GM15510 (cell line): Measurements from ENCODE around the gene SMIM35.

Experiments used
- POLR2A ChIP-seq: IDR thresholded peaks from 3 replicates; pipeline ENCODE4 v1.6.1; 2011; ENCODE audit warnings: borderline replicate concordance; ENCODE audit not compliant: insufficient read length; ENCODE audit errors: extremely low read depth

The SMIM35 gene

DNA sequence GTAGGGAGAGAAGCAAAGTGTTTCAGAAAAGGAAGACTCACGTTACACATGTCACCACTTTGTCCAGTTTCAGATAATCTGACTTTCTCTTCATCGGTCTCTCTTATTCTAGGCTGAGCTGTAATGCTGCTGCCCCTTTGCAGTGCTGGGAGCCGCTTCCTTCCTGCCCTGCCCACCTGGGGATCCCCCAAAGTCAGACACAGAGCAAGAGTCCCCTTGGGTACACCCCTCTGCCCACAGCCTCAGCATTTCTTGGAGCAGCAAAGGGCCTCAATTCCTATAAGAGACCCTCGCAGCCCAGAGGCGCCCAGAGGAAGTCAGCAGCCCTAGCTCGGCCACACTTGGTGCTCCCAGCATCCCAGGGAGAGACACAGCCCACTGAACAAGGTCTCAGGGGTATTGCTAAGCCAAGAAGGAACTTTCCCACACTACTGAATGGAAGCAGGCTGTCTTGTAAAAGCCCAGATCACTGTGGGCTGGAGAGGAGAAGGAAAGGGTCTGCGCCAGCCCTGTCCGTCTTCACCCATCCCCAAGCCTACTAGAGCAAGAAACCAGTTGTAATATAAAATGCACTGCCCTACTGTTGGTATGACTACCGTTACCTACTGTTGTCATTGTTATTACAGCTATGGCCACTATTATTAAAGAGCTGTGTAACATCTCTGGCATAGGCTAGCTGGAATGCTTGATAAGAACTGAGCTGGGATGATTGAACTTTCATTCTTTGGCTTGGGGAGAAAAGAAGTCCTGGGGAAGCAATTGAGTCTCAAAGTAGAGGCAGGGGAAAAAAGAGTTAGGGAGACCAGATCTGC lies 31.2 kb upstream of the SMIM35 start:
- TF ChIP-seq POLR2A, result no peak

DNA sequence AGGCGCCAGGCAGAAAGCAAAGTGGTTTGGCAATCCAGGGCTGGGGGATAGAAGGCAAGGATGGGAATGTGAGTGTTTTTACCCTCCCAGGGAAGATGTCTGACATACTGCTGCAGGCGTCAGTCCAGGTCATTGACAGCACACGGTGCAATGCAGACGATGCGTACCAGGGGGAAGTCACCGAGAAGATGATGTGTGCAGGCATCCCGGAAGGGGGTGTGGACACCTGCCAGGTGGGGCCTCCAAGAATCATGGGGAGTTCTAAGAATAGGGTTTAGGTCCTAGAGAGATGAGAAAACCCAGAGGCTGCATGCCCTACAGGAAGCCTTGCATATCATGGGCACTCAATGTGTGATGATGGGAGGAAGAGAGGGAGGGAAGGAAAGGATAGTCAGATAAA lies 28.3 kb upstream of the SMIM35 start:
- TF ChIP-seq POLR2A, result no peak

DNA sequence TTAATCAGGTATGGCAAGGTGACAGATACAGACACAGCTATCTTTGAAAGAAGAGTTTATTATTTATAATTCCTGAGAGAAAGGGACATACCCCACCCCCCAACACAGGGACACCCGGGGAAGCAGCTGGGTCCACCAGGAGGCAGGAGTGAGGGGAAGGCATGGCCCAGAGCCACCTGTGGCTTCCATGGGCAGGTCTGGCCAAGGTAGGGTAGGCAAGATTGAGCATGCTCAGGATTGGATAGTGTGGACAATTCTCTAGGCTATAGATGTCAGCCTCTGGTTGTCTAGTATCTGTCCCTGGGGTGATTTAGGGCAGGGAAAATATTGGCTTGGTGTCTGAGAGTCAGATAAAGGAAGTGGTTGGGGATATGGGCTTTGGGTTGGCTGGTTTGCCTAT lies 27.5 kb upstream of the SMIM35 start:
- TF ChIP-seq POLR2A, result no peak

DNA sequence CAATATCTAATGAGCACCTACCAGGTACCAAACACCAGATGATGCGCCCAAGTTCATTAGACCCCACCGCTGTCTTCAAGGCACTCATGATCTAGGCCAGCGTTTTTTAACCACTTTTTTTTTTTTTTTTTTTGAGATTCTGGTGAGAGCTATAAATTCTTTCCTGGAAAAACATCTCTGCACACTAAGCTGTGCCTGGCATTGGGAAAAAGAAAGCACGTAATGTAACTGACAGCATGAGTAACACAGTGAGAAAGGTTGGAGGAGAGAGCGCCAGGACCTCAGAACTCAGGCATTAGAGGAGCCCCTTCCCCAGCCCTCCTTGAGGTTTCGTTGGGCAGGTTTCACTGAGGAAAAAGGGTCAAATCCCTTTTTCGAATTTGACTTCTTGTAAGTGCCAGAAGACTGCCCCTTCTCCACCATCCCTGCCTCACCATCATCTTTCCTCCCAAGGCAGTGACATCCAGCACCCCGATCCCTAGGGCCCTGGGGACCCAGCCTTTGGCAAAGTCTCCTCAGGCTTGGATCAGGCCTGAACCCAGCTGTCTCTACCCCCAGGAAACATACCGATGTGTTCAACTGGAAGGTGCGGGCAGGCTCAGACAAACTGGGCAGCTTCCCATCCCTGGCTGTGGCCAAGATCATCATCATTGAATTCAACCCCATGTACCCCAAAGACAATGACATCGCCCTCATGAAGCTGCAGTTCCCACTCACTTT lies 26.1 kb upstream of the SMIM35 start:
- TF ChIP-seq POLR2A, result no peak

DNA sequence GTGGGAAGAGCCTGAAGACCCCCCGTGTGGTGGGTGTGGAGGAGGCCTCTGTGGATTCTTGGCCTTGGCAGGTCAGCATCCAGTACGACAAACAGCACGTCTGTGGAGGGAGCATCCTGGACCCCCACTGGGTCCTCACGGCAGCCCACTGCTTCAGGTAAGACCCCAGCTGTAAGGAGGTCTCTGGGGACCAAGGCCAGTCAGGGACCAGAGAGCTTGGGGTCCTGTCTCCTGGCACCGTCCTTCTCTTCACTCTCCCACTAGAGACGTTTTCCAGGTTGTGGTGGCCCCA lies 24.9 kb upstream of the SMIM35 start:
- no peak for TF ChIP-seq POLR2A

DNA sequence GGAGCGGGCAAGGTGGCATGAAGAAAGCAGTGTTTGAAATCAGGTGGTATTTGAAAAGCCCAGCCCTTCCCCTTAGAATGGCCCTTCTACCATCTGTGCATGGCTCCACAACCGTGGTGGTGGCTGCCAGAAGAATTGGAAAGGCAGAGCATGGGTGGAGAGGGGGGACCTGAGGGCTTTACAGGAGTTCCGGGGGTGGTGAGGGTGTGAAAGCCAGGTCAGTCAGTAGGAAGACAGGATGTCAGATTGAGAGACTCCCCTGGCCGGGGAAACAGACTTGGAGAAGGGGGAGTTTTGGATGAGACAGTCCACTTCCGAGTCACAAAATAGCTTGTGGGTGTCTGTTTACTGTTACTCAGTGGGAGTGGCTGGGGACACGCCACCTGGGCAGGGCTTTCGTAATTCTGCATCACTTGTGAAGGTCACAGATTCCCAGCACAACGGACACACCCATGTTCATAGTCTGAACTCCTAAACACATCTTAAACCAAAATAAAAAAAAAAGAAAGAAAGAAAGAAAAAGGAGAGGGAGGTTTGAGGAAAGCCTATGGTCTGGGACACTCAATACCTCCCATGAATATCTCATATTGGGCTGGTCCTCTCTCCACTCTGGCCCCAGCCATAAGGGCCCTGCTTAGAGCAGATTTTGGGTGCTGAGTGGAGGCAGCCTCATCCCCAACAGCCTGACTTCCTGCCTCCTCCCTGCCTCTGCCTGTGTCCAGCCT lies 24.4 kb upstream of the SMIM35 start:
- no peak for TF ChIP-seq POLR2A

DNA sequence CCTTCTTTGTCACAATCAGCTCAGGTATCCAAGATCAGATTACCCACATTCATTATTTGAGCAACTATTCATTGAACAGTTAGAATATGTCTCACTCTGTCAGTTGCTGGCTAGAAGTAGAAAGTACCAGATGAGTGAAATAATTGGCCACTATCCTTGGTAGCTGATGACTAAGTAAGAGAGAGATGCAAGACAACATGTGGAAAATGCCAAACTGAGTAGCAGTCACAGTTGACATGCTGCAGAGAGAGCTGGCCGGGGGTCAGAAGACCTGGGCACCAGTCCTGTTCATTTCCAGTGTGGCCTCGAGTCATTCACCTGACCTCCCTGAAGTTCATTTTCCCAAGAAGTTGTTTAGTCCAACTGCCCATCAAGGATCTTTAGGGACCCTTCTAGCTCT lies 22.5 kb upstream of the SMIM35 start:
- no peak for TF ChIP-seq POLR2A

DNA sequence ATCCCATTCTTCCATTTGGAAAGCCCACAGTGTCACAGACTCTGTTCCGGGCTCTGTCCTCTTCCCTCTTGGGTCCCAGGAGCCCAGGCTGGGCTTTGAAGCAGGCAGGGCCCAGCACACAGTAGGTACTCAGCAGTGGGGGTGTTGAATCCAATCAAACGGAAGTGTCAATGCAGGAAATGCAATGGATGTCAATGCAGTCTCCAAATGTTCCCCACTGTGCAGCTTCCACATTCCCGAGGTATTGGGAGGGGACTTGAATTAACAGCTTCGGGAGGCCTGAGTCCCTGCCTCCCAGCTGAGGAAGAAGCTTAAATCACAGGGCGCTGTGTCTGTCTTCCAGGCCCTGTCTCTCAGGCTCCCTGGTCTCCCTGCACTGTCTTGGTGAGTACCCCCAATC lies 21.8 kb upstream of the SMIM35 start:
- TF ChIP-seq POLR2A, result no peak

DNA sequence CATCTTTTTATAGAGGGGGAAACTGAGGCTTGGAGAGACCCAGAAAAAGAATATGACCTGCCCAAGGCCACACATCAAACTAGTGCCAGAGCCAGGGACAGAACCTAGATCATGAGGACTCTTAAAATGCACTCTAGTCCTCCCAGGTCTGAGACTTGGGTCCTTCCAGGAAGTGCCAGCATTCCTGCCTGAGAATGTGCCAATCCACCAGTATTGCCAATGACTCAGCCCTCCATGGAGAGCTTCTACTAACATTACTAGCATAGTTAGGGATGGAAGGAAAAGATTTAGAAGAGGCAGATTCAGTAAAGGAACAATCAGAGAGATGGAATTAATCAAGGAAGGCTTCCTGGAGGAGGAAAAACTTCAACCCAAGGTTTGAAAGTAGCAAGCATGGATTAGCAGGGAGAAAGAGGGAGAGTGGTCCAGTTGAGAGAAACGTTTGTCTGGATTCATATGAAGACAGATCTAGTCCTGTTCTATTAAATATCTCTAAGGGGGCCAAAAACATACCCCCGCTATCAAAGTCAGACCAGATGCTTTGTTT lies 20.1 kb upstream of the SMIM35 start:
- no peak for TF ChIP-seq POLR2A

DNA sequence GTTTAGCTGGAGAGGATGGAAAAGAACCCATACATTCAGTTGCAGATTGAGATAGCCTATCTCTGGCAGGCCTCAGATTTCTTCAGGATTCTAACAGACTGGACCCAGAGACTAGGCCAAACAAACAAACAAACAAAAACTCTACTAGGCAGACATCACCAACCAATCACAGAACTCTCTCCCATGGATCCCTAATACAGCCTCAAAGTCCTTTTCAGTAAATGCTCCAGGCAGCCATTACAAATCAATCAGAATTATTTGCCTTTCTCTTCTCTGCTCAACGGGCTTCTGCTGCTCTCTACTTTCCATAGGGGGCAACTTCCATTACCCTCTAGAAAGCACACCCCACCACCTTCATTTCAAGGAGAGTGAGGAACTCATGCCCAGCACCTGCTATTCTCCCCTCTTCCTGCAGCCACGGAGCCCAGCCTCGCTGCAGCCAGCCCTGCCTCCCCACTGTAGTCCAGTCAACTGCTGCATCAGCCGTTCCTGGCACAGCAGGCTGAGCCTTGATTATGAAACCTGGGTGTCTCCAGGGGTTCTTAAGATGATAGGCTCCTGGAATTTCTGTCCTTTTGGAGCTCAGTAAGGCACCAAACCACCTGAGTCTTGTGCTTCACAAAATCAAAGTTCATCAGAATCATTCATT lies 19.0 kb upstream of the SMIM35 start:
- no peak for TF ChIP-seq POLR2A

DNA sequence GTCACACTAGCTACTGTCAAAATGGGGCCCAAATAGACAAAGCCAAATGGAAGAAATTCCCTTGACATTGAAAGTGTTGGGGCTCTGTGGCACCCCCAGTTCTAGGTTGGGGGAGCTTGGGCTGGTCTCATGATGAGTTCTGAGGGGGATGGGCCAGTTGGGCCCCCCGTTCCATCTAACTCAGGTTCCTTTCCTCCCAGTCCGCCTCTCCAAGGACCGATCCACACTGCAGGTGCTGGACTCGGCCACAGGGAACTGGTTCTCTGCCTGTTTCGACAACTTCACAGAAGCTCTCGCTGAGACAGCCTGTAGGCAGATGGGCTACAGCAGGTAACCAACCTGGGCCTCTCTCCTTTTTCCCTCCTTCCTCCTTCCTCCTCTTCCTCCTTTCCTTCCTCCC lies 17.7 kb upstream of the SMIM35 start:
- TF ChIP-seq POLR2A, result no peak

DNA sequence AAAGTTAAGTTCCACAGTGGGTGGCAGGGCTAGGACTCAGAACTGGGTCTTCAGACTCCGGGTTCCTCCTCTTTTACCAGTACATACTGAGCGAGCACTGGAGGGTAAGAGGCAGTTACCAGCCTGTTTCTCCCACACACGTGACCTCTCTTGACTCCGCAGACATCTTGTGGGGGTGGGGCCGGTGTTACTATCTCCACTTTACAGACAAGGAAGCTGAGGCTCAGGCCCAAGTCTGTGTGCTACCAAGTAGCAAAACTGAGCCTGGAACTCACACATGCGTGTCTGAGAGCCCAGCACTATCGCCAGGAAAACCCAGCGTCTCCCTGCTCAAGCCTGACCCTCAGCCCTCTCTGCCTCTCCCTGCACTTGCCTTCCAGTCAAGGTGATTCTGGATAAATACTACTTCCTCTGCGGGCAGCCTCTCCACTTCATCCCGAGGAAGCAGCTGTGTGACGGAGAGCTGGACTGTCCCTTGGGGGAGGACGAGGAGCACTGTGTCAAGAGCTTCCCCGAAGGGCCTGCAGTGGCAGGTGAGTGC lies 16.0 kb upstream of the SMIM35 start:
- no peak for TF ChIP-seq POLR2A

DNA sequence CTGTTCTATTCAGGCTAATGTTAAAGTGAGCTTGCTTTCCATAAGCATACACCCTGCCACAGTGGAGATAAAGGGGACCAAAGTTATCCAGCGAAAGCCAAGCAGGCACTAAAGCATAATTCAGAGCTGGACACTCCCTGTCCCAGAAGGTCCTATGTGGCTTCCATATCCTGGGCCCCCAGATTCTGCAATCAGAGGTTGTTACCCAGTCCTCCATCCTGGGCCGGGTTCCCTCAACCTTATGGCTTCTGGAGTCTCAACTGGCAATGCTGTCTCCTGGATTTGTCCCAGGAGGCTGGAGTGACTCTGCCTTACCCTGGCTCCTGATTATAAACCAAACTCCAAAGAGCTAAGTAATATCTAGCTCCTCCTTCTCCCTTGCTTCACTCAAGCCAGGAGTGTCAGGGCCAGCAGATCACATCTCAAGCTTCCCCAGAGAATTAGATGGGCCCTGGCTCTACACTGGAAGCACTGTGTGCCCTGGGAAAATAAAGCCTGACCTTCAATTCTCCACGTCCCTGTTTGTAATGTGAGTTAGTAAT lies 14.0 kb upstream of the SMIM35 start:
- no peak for TF ChIP-seq POLR2A

DNA sequence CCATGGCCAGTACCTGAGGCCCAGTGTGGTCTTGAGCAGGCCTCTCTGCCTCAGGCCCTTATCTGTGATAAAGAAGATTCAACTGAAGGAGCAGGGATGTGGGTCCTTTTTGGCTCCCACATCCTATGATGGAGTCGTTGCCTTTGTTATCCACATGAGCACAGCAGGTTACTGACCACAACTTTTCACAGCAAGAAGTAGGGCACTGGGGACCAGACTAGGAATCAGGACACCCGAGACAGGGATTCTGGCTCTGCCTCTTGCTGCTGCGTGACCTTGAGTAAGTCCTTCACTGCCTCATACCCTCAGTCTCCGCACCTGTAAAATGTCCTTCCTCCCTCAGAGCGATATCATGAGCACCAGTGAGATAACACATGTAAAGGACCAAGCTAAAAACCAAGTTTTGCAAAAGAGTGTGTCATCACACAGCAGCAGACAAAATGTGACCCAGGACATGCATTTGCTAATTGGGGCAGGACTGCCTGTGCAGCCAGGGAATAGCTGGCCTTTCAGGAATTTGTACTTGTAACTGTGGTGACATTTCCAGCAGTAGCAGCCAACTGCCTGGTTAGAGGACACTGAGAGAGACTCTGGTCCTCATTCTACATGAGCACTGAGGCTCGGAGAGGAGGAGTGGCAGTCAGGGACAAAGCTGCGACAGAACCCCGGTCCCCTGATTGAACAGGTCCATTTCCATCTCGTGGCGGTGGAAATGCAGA lies 13.2 kb upstream of the SMIM35 start:
- TF ChIP-seq POLR2A, result no peak
